Mucosa of rectum (tissue), 2 donors: ENCODE measurements around the gene RBM20.

Experiments used
- H3K27ac ChIP-seq, 2 donors: one replicate each; pipeline ENCODE4 v1.7.0; 2013; ENCODE audit warnings: inconsistent platforms in 2 of 2, low read depth in 2 of 2, low read length in 2 of 2
- H3K27me3 ChIP-seq, 2 donors: one replicate each; pipeline ENCODE4 v1.7.0; 2013; ENCODE audit warnings: low read length in 2 of 2; ENCODE audit not compliant: control insufficient read depth in 2 of 2, insufficient read depth in 2 of 2
- H3K36me3 ChIP-seq, 2 donors: one replicate each; pipeline ENCODE4 v1.7.0; 2013; ENCODE audit warnings: low read length in 2 of 2; ENCODE audit not compliant: control insufficient read depth in 2 of 2, insufficient read depth in 2 of 2
- H3K4me1 ChIP-seq, 2 donors: one replicate each; pipeline ENCODE4 v1.7.0; 2013; ENCODE audit warnings: low read length in 2 of 2, mild to moderate bottlenecking in 1 of 2; ENCODE audit not compliant: control insufficient read depth in 2 of 2, insufficient read depth in 2 of 2
- H3K4me3 ChIP-seq, 2 donors: one replicate each; pipeline ENCODE4 v1.7.0; 2013; ENCODE audit warnings: low read length in 2 of 2
- H3K9ac ChIP-seq, 2 donors: one replicate each; pipeline ENCODE4 v1.7.0; 2013; ENCODE audit warnings: low read length in 2 of 2, low read depth in 1 of 2, mild to moderate bottlenecking in 1 of 2
- H3K9me3 ChIP-seq, 2 donors: one replicate each; pipeline ENCODE4 v1.7.0; 2013; ENCODE audit warnings: low read length in 2 of 2; ENCODE audit not compliant: control insufficient read depth in 2 of 2
- donor health status: healthy.
- donor health status: Normal muscosa, but diverticular disease.

RBM20 gene

GRCh38 chr10:110730345-110731050, 86.4 kb downstream of the RBM20 start:
- Histone ChIP-seq H3K9me3 (no peaks in the 10 kb centered on the region), H3K4me3 (no peak overlapping the region), H3K4me1 (no peaks in the 10 kb centered on the region), H3K9ac (no peak overlapping the region), H3K27me3 (peaks cover 1 to 3% of the 10 kb centered on the region in 2 donors), H3K27ac (no peak overlapping the region), H3K36me3 (no peaks in the 10 kb centered on the region)

GRCh38 chr10:110733218-110733952, 89.2 kb downstream of the RBM20 start:
- Histone ChIP-seq H3K9me3 (no peaks in the 10 kb centered on the region), H3K36me3 (no peaks in the 10 kb centered on the region), H3K4me1 (no peaks in the 10 kb centered on the region), H3K4me3 (no peak overlapping the region), H3K27me3 (peaks cover 3 to 6% of the 10 kb centered on the region in 2 donors), H3K27ac (no peak overlapping the region), H3K9ac (no peak overlapping the region)

- Histone ChIP-seq H3K4me3 (no peak overlapping the region), H3K4me1 (no peaks in the 10 kb centered on the region), H3K27ac (no peak overlapping the region), H3K9ac (no peak overlapping the region), H3K9me3 (no peaks in the 10 kb centered on the region), H3K27me3 (peaks cover 3 to 6% of the 10 kb centered on the region in 2 donors), H3K36me3 (no peaks in the 10 kb centered on the region)
These were observed 91.5 kb downstream of the RBM20 start for GRCh38 chr10:110735620-110736027.

GRCh38 chr10:110737886-110738634, 93.9 kb downstream of the RBM20 start:
- H3K27ac ChIP-seq: no peak overlapping the region

GRCh38 chr10:110739811-110740271, 95.7 kb downstream of the RBM20 start:
- Histone ChIP-seq H3K36me3 (no peaks in the 10 kb centered on the region), H3K27ac (no peak overlapping the region), H3K27me3 (peaks cover 0 to 6% of the 10 kb centered on the region in 2 donors), H3K4me1 (no peaks in the 10 kb centered on the region), H3K9me3 (no peaks in the 10 kb centered on the region), H3K4me3 (no peak overlapping the region), H3K9ac (no peak overlapping the region)

More at GRCh38 chr10:110737886-110738634, 93.9 kb downstream of the RBM20 start:
- Histone ChIP-seq H3K4me3 (no peak overlapping the region), H3K36me3 (no peaks in the 10 kb centered on the region), H3K9ac (no peak overlapping the region), H3K9me3 (no peaks in the 10 kb centered on the region), H3K4me1 (no peaks in the 10 kb centered on the region), H3K27me3 (peaks cover 0 to 6% of the 10 kb centered on the region in 2 donors)

GRCh38 chr10:110742801-110743200, 98.7 kb downstream of the RBM20 start:
- H3K4me3 ChIP-seq: no peak overlapping the region
- no peaks in the 10 kb centered on the region for H3K9me3 ChIP-seq
- peaks cover 2 to 10% of the 10 kb centered on the region in 2 donors for H3K4me1 ChIP-seq
- no peak overlapping the region for H3K9ac ChIP-seq
- H3K27ac ChIP-seq: no peak overlapping the region
- H3K36me3 ChIP-seq: no peaks in the 10 kb centered on the region
- H3K27me3 ChIP-seq: no peaks in the 10 kb centered on the region

GRCh38 chr10:110744782-110745181, 100.6 kb downstream of the RBM20 start:
- H3K4me3 ChIP-seq: no peak overlapping the region
- no peak overlapping the region for H3K27ac ChIP-seq
- H3K36me3 ChIP-seq: no peaks in the 10 kb centered on the region
- no peak overlapping the region for H3K9ac ChIP-seq
- peaks cover 2 to 3% of the 10 kb centered on the region in 2 donors for H3K9me3 ChIP-seq
- H3K4me1 ChIP-seq: peaks cover 2 to 10% of the 10 kb centered on the region in 2 donors
- H3K27me3 ChIP-seq: no peaks in the 10 kb centered on the region

- Histone ChIP-seq H3K4me3 (no peak overlapping the region), H3K36me3 (no peaks in the 10 kb centered on the region), H3K4me1 (peaks cover 2 to 10% of the 10 kb centered on the region in 2 donors), H3K27me3 (no peaks in the 10 kb centered on the region), H3K9ac (no peak overlapping the region), H3K27ac (no peak overlapping the region), H3K9me3 (peaks cover 2 to 3% of the 10 kb centered on the region in 2 donors)
These were observed 102.2 kb downstream of the RBM20 start for GRCh38 chr10:110746254-110746826.

DNA sequence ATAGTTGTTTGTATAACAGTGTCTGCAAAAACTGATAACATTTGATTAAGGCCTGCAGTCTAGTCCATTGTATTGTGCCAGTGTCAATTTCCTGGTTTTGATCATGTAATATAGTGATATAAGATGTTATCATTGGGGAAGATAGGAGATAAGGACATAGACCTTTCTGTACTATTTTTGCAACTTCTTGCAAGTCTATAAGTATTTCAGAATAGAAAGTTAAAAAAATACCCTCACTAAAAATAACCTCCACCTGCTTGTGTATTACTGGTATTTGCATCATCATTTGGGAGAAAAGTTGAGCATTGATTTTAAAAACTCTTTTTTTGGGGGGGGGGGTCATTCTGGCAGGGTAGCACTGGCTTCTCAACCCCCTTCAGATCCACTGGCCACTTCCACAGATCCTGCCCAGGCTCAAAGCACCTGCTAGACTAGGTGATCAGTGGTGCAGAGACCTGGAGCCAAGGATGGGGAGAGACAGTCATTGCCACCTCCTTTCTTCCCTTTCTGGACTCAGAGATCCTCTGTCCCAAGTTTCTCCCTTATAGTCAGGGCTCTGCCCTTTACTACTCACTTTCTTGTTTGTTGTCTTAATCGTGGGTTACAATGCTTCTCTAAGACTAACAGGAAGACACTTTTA, 103.0 kb downstream of the RBM20 start:
- peaks cover 2 to 10% of the 10 kb centered on the region in 2 donors for H3K4me1 ChIP-seq
- no peak overlapping the region for H3K4me3 ChIP-seq
- H3K9me3 ChIP-seq: peaks cover 2 to 3% of the 10 kb centered on the region in 2 donors
- H3K36me3 ChIP-seq: no peaks in the 10 kb centered on the region
- H3K27me3 ChIP-seq: no peaks in the 10 kb centered on the region
- H3K27ac ChIP-seq: peak overlapping the region in 1 of 2 donors; percentile 35
- no peak overlapping the region for H3K9ac ChIP-seq
